Islet precursor cell (in vitro differentiated cells): ENCODE results near the gene ZNF438.

Source experiments
- DNase-seq: peaks from one replicate; pipeline ENCODE4 v3.0.0-alpha.2; 2018

ZNF438 gene

GRCh38 chr10:30869566-30869965 is 162.1 kb downstream of the ZNF438 start:
- DNase-seq: no peak

GRCh38 chr10:30868611-30869010 is 163.1 kb downstream of the ZNF438 start:
- DNase-seq: no peak

GRCh38 chr10:30866896-30867295 is 164.8 kb downstream of the ZNF438 start:
- no peak for DNase-seq

GRCh38 chr10:30865141-30865926 is 166.3 kb downstream of the ZNF438 start:
- DNase-seq: no peak

GRCh38 chr10:30863516-30864210 is 168.0 kb downstream of the ZNF438 start:
- no peak for DNase-seq

- DNase-seq: no peak
These were observed 169.2 kb downstream of the ZNF438 start for GRCh38 chr10:30862486-30862885.

GRCh38 chr10:30861976-30862375 is 169.7 kb downstream of the ZNF438 start:
- DNase-seq: no peak

GRCh38 chr10:30861221-30861620 is 170.4 kb downstream of the ZNF438 start:
- no peak for DNase-seq

- DNase-seq: no peak
These were observed 173.2 kb downstream of the ZNF438 start for GRCh38 chr10:30858499-30858898.

GRCh38 chr10:30857803-30858202 is 173.9 kb downstream of the ZNF438 start:
- no peak for DNase-seq

GRCh38 chr10:30855131-30855530 is 176.5 kb downstream of the ZNF438 start:
- no peak for DNase-seq

GRCh38 chr10:30854656-30855055 is 177.0 kb downstream of the ZNF438 start:
- no peak for DNase-seq

GRCh38 chr10:30853066-30853465 is 178.6 kb downstream of the ZNF438 start:
- no peak for DNase-seq

- DNase-seq: no peak
These were observed 180.9 kb downstream of the ZNF438 start for GRCh38 chr10:30850776-30851175.

- no peak for DNase-seq
These were observed 182.2 kb downstream of the ZNF438 start for GRCh38 chr10:30849231-30850035.

- DNase-seq: no peak
These were observed 183.2 kb downstream of the ZNF438 start for GRCh38 chr10:30848396-30849032.

- DNase-seq: no peak
These were observed 184.0 kb downstream of the ZNF438 start for GRCh38 chr10:30847642-30848041.

GRCh38 chr10:30847199-30847598 is 184.5 kb downstream of the ZNF438 start:
- DNase-seq: no peak

GRCh38 chr10:30846710-30847109 is 185.0 kb downstream of the ZNF438 start:
- DNase-seq: no peak

- DNase-seq: no peak
These were observed 188.8 kb downstream of the ZNF438 start for GRCh38 chr10:30842894-30843293.

GRCh38 chr10:30842185-30842584 is 189.5 kb downstream of the ZNF438 start:
- DNase-seq: no peak

- no peak for DNase-seq
These were observed 191.1 kb downstream of the ZNF438 start for GRCh38 chr10:30840395-30841050.

GRCh38 chr10:30839652-30840051 is 192.0 kb downstream of the ZNF438 start:
- no peak for DNase-seq
